Activated naive CD4-positive, alpha-beta T cell treated with anti-CD3 and anti-CD28 coated beads, Interleukin-2, amount 50 U/mL, for 24 hours (primary cell): ENCODE measurements around the gene GRAP2.
A peak's percentile ranks its signal among the peaks of the same experiment; 100 is the strongest.
"Not testable (repeated sequence)": the region's sequence is repeated elsewhere in the genome, so short reads cannot be mapped to it uniquely, and the experiment has no call there.

Experiments used
- H3K27ac Mint-ChIP-seq: one replicate; pipeline ENCODE4 v1.8.0; 2021; ENCODE audit warnings: mild to moderate bottlenecking, mixed read lengths
- H3K27me3 Mint-ChIP-seq: one replicate; pipeline ENCODE4 v1.8.0; 2021; ENCODE audit warnings: mixed read lengths
- H3K36me3 Mint-ChIP-seq: one replicate; pipeline ENCODE4 v1.8.0; 2021; ENCODE audit warnings: mixed read lengths
- H3K4me1 Mint-ChIP-seq: one replicate; pipeline ENCODE4 v1.8.0; 2021; ENCODE audit warnings: mixed read lengths
- H3K4me3 Mint-ChIP-seq: one replicate; pipeline ENCODE4 v1.8.0; 2021; ENCODE audit warnings: mild to moderate bottlenecking, mixed read lengths
- H3K9me3 Mint-ChIP-seq: one replicate; pipeline ENCODE4 v1.8.0; 2021; ENCODE audit warnings: mixed read lengths

Gene GRAP2

DNA sequence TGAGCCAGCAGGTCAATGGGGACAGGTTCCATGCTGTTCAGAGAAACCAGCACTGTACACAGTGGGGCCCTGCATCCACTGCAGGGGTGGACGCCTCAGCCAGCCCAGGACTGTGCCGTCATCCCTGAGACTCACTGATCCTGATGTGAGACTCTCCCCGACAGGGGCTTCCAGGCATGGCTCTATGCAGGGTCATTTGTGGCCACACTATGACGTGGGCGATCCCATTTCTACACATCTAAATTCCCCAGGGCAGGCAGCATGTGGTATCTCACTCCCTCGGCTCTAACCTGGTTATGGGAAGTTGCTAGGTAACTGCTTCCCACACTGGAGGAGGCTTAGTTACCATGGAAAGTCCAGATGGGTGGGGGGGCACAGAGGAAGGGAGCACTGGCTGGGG, 79.7 kb downstream of the GRAP2 start:
- H3K27me3 Mint-ChIP-seq, result no peaks in the 10 kb centered on the region
- no peak overlapping the region for H3K4me3 Mint-ChIP-seq
- H3K4me1 Mint-ChIP-seq, result peaks cover 40% of the 10 kb centered on the region
- H3K9me3 Mint-ChIP-seq, result no peaks in the 10 kb centered on the region
- no peak overlapping the region for H3K27ac Mint-ChIP-seq
- H3K36me3 Mint-ChIP-seq, result peaks cover 1% of the 10 kb centered on the region

DNA sequence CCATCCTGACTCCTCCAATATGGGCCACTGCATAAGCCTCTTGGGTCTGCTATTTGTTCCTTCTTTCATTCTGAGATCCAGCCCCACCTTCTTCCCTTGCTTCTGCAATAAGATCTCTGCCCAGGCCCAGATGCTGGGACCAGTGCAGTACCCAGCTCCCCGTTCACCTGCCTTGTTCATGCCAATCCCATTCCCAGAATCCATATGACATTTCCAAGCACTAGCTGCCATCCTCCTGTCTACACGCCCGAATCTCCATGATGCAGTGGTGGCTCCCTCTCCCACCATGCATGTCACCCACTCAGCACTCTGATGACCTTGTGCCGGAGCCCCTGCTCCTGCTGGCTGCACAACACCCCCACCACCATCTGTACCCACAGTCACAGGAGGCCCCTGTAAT, 82.5 kb downstream of the GRAP2 start:
- H3K9me3 Mint-ChIP-seq, result no peaks in the 10 kb centered on the region

GRCh38 chr22:39984006-39984405, 83.1 kb downstream of the GRAP2 start:
- H3K4me1 Mint-ChIP-seq, result peaks cover 39% of the 10 kb centered on the region
- no peaks in the 10 kb centered on the region for H3K36me3 Mint-ChIP-seq
- H3K27me3 Mint-ChIP-seq, result no peaks in the 10 kb centered on the region

More for the DNA sequence above, 82.5 kb downstream of the GRAP2 start:
- H3K4me3 Mint-ChIP-seq, result no peak overlapping the region
- H3K4me1 Mint-ChIP-seq, result peaks cover 42% of the 10 kb centered on the region
- H3K27me3 Mint-ChIP-seq, result no peaks in the 10 kb centered on the region
- H3K27ac Mint-ChIP-seq, result peak overlapping the region; percentile 76
- no peaks in the 10 kb centered on the region for H3K36me3 Mint-ChIP-seq

GRCh38 chr22:39984746-39985145, 83.9 kb downstream of the GRAP2 start:
- H3K9me3 Mint-ChIP-seq, result no peaks in the 10 kb centered on the region
- no peak overlapping the region for H3K4me3 Mint-ChIP-seq
- H3K36me3 Mint-ChIP-seq, result no peaks in the 10 kb centered on the region
- no peak overlapping the region for H3K27ac Mint-ChIP-seq
- H3K4me1 Mint-ChIP-seq, result peaks cover 32% of the 10 kb centered on the region
- H3K27me3 Mint-ChIP-seq, result no peaks in the 10 kb centered on the region

More at GRCh38 chr22:39984006-39984405, 83.1 kb downstream of the GRAP2 start:
- Mint-ChIP-seq H3K4me3 (no peak overlapping the region), H3K27ac (peak overlapping the region; percentile 19), H3K9me3 (no peaks in the 10 kb centered on the region)

DNA sequence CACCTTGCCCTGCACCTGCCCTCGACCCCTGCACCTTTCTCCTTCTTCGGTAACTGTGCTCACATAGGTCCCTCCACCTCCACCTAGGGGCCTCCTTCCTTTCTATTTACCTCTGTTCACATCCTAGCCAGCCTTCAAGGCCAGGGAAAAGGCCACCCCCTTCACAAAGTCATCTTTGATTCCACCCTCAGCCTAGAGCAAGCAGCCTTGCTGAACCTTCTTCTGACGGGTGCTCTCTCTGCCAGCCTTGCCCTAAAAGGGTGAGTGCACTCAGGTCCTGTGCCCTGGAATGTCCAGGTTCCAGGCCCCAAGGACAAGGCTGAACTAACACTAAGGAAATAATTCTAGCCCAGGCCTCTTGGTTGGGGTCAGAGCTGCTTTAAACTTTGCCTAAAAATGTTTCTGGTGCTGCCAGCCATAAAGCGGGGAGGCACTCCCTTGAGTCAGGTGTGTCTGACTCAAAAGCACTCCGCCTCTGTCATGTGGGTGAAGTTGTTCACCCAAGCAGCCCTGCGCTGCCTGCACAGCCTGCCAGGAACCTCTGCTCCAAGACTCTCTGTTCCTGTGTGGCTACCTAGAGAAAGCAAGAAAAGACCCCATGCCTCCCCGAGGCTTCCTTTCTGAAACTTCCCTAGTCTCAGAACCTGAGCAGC, 84.6 kb downstream of the GRAP2 start:
- no peaks in the 10 kb centered on the region for H3K27me3 Mint-ChIP-seq
- H3K27ac Mint-ChIP-seq, result no peak overlapping the region
- no peaks in the 10 kb centered on the region for H3K9me3 Mint-ChIP-seq

DNA sequence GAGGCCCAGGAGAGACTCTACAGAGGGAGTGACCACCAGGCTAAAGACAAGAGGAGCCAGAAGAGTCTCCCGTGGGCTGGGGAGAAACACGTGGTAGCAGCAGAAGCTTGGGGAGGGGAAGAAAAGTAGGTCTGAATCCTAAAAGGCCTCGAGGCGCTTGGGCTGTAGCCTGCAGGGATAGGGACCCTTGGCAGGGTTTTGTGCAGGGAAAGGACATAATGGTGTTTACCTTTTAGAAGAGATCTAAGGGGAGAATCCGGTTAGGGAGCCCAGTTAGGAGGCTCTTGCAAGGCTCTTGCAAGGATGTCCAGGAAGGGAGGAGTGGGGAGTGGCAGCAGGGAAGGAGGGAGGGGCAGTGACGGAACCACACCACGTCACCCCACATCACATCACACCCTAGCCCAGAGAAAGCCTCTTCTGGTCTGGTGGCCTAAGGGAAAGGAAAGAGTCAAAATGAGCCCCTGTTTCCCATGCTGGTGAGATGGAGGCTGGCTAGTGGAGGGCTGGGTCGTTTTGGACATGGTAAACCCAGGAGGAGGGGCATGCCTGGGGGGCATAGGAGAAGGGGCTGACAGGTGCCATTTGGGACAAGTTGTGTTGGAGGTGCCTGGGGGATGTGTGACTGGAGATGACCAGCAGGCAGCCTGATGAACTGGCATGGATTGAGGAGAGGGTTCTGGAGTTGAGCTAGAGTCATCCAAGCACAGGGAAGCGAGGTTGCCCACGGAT, 87.7 kb downstream of the GRAP2 start:
- Mint-ChIP-seq H3K27ac (peak overlapping the region; percentile 71), H3K36me3 (no peaks in the 10 kb centered on the region), H3K4me3 (no peak overlapping the region), H3K27me3 (no peaks in the 10 kb centered on the region), H3K4me1 (peaks cover 20% of the 10 kb centered on the region), H3K9me3 (no peaks in the 10 kb centered on the region)

More for the DNA sequence above, 84.6 kb downstream of the GRAP2 start:
- Mint-ChIP-seq H3K36me3 (no peaks in the 10 kb centered on the region), H3K4me1 (peaks cover 24% of the 10 kb centered on the region), H3K4me3 (no peak overlapping the region)

DNA sequence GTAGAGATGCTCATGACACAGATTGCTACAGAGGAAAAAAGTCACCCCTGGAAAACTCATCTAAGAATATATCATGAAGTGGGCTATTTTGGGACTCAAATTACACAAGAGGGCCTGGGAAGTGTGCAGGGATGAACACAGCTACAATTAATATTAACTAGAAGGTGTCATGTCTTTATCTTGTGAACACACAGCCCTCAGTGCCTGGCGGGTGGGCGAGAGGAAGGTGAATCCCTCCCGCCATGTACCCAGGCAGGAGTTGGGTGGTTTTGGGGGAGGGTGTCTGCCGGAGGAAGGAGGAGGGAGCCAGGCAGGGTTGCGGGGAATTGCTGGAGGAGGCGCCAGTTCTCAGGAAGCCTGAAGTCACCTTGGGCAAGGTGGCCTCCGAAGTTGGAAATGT, 88.7 kb downstream of the GRAP2 start:
- no peaks in the 10 kb centered on the region for H3K9me3 Mint-ChIP-seq
- no peaks in the 10 kb centered on the region for H3K27me3 Mint-ChIP-seq
- no peak overlapping the region for H3K27ac Mint-ChIP-seq

GRCh38 chr22:39990686-39991085, 89.8 kb downstream of the GRAP2 start:
- H3K27me3 Mint-ChIP-seq, result no peaks in the 10 kb centered on the region
- no peaks in the 10 kb centered on the region for H3K36me3 Mint-ChIP-seq
- H3K27ac Mint-ChIP-seq, result no peak overlapping the region
- H3K4me3 Mint-ChIP-seq, result no peak overlapping the region
- no peaks in the 10 kb centered on the region for H3K9me3 Mint-ChIP-seq
- peaks cover 16% of the 10 kb centered on the region for H3K4me1 Mint-ChIP-seq

More for the DNA sequence above, 88.7 kb downstream of the GRAP2 start:
- Mint-ChIP-seq H3K36me3 (no peaks in the 10 kb centered on the region), H3K4me1 (peaks cover 21% of the 10 kb centered on the region), H3K4me3 (no peak overlapping the region)

DNA sequence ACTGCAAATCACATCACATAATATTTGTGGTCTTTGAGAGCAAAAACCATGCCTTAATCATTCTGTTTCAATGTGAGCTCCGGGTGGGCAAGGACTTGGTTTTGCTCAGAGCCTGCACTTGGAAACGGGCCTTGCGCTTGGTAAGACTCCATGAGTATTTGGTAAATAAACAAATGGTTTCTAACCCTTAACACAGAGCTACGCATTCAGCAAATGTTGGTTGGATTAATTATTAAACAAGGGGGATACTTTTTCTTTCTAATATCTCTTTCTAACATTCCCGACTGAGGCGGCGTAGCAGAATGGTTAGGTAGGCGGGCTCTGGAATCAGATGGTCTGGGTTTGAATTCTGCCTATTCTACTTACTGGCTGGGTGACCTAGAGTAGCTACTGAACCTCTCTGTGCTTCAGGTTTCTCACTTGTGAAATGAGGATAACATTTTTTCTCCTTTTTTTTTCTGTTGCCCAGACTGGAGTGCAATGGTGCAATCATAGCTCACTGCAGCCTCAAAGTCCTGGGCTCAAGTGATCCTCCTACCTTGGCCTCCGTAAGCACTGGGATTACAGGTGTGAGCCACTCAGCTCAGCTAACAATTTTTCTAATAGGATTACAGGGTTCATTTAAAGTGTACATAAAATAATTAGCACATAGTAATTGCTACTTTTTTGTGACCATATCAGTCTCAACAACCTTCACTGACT, 90.4 kb downstream of the GRAP2 start:
- peaks cover 15% of the 10 kb centered on the region for H3K4me1 Mint-ChIP-seq
- no peaks in the 10 kb centered on the region for H3K36me3 Mint-ChIP-seq
- no peaks in the 10 kb centered on the region for H3K27me3 Mint-ChIP-seq
- H3K4me3 Mint-ChIP-seq, result no peak overlapping the region
- H3K27ac Mint-ChIP-seq, result no peak overlapping the region
- H3K9me3 Mint-ChIP-seq, result no peaks in the 10 kb centered on the region

- Mint-ChIP-seq H3K27me3 (no peaks in the 10 kb centered on the region), H3K4me1 (peaks cover 12% of the 10 kb centered on the region), H3K9me3 (no peaks in the 10 kb centered on the region), H3K36me3 (no peaks in the 10 kb centered on the region), H3K4me3 (no peak overlapping the region), H3K27ac (no peak overlapping the region)
Observed at GRCh38 chr22:39992088-39992826, 91.4 kb downstream of the GRAP2 start.

GRCh38 chr22:39992894-39993293, 92.0 kb downstream of the GRAP2 start:
- not testable (repeated sequence) for H3K27me3 Mint-ChIP-seq, H3K36me3 Mint-ChIP-seq, H3K27ac Mint-ChIP-seq, H3K4me3 Mint-ChIP-seq, H3K9me3 Mint-ChIP-seq
- peaks cover 12% of the 10 kb centered on the region for H3K4me1 Mint-ChIP-seq

GRCh38 chr22:39994041-39994565, 93.2 kb downstream of the GRAP2 start:
- peak overlapping the region; percentile 71 for H3K4me3 Mint-ChIP-seq
- H3K27me3 Mint-ChIP-seq, result no peaks in the 10 kb centered on the region
- H3K27ac Mint-ChIP-seq, result peak overlapping the region; percentile 78
- H3K36me3 Mint-ChIP-seq, result no peaks in the 10 kb centered on the region
- no peaks in the 10 kb centered on the region for H3K9me3 Mint-ChIP-seq
- H3K4me1 Mint-ChIP-seq, result peaks cover 12% of the 10 kb centered on the region

- peaks cover 12% of the 10 kb centered on the region for H3K4me1 Mint-ChIP-seq
- H3K36me3 Mint-ChIP-seq, result no peaks in the 10 kb centered on the region
- peak within 1 kb of the TSS; percentile 71 for H3K4me3 Mint-ChIP-seq
- no peaks in the 10 kb centered on the region for H3K27me3 Mint-ChIP-seq
- no peaks in the 10 kb centered on the region for H3K9me3 Mint-ChIP-seq
- H3K27ac Mint-ChIP-seq, result peak within 1 kb of the TSS; percentile 78
Observed at GRCh38 chr22:39994566-39995392, 93.9 kb downstream of the GRAP2 start, which contains the start of gene FAM83F. FAM83F (plus strand) TSS chr22:39994954; CDS start chr22:39995043, 89 bp downstream.

DNA sequence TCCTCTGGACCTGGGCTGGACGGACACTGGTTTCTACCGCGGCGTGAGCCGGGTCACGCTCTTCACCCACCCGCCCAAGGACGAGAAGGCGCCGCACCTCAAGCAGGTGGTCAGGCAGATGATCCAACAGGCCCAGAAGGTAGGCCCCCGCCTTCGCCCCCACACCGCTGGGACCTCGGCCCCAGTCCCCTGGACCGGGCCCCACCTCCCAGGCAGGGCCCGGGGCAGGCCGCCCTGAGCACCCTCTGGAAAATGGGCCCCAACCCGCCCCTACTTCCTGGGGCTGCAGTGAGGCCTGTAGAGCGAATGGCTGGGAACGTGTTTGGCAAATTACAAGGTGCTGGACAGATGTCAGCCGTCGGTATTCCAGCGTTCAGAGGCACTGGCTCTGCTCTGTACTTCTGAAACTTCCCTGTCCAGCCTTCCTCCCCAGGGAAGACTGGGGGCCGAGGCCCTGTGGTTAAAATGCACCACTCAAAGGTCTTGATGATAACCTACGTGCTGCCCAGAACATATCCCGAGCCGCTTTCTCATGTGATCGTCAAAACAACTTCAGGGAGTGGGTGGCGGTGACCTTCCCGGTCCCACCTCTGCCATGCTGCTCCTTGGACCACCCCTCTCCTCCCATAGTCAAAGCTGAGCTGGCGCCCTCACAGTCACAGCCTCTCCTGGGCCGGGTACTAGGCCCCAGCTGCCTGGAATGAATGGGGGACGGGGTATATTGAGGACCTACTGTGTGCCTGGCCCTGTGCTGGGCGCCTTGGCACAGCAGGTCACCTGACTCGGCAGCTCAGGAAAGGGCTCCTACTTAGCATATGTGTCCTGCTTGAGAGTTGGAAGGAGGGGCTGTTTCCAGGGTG, 94.7 kb downstream of the GRAP2 start:
- Mint-ChIP-seq H3K9me3 (no peaks in the 10 kb centered on the region), H3K4me3 (peak overlapping the region; percentile 34), H3K27me3 (no peaks in the 10 kb centered on the region), H3K27ac (peak overlapping the region; percentile 14), H3K4me1 (peaks cover 12% of the 10 kb centered on the region), H3K36me3 (no peaks in the 10 kb centered on the region)
